Caco-2 (cell line): ENCODE measurements around the gene DNAJC10. TPM values are rescaled to one million over a fixed set of nuclear protein-coding genes. Genes with fewer than 3 reads are reported as not detected.
"Not testable (repeated sequence)": the region's sequence is repeated elsewhere in the genome, so short reads cannot be mapped to it uniquely, and the experiment has no call there.

Experiments used
- BruUV-seq: library from RNA; stranded (reverse); fragments of 400-500 nt; replicated peaks from 2 replicates; lab custom pipeline; 2021; lab: Mats Ljungman, UMichigan
- CTCF ChIA-PET: fragments of 300-600 bp; sonication (Branson Sonifier 250); formaldehyde crosslinking; loops from one replicate; lab custom pipeline; 2022; ENCODE audit warnings: antibody characterized with exemption; lab: Charles Lee
- POLR2A ChIA-PET: fragments of 300-600 bp; sonication (Branson Sonifier 250); formaldehyde crosslinking; loops from one replicate; lab custom pipeline; 2022; ENCODE audit warnings: antibody characterized with exemption; lab: Charles Lee
- DNase-seq, 2 experiments: peaks; one replicate each; pipeline versions ENCODE4 v3.0.0 to v3.0.0-alpha.2; 2020 to 2022
- H3K27me3 ChIP-seq: replicated peaks from 2 replicates; pipeline ENCODE4 v1.6.0; 2011; ENCODE audit warnings: low read length; ENCODE audit not compliant: control insufficient read depth, insufficient read depth
- H3K36me3 ChIP-seq: 2 replicates; pipeline ENCODE4 v1.5.1; 2011; ENCODE audit warnings: low read length; ENCODE audit not compliant: control insufficient read depth, insufficient read depth
- H3K4me1 ChIP-seq: fragments of 250-450 bp; sonication (Bioruptor Pico); 2 replicates; pipeline ENCODE4 v1.5.1; 2020; ENCODE audit warnings: mild to moderate bottlenecking
- H3K4me3 ChIP-seq: 2 replicates; pipeline ENCODE4 v1.5.1; 2011; ENCODE audit warnings: low read depth, mild to moderate bottlenecking, control low read depth, low read length
- H3K9me3 ChIP-seq: fragments of 250-450 bp; sonication (Bioruptor Pico); 2 replicates; pipeline ENCODE4 v1.5.1; 2020; ENCODE audit warnings: mild to moderate bottlenecking, moderate library complexity
- H3K27ac Mint-ChIP-seq: one replicate; pipeline ENCODE4 v1.8.0; 2022; ENCODE audit warnings: mixed read lengths; ENCODE audit not compliant: unreplicated experiment
- H3K27me3 Mint-ChIP-seq: one replicate; pipeline ENCODE4 v1.8.0; 2022; ENCODE audit warnings: mixed read lengths; ENCODE audit not compliant: insufficient read depth, unreplicated experiment
- H3K36me3 Mint-ChIP-seq: one replicate; pipeline ENCODE4 v1.8.0; 2022; ENCODE audit warnings: mild to moderate bottlenecking, mixed read lengths; ENCODE audit not compliant: insufficient read depth, unreplicated experiment
- H3K4me1 Mint-ChIP-seq: one replicate; pipeline ENCODE4 v1.8.0; 2022; ENCODE audit warnings: low read depth, mixed read lengths; ENCODE audit not compliant: unreplicated experiment
- H3K4me3 Mint-ChIP-seq: one replicate; pipeline ENCODE4 v1.8.0; 2022; ENCODE audit warnings: mild to moderate bottlenecking, moderate library complexity, mixed read lengths; ENCODE audit not compliant: unreplicated experiment
- H3K9me3 Mint-ChIP-seq: one replicate; pipeline ENCODE4 v1.8.0; 2022; ENCODE audit warnings: mixed read lengths; ENCODE audit not compliant: unreplicated experiment
- intact Hi-C: fragments of 100-400 bp; cut with micrococcal nuclease; formaldehyde crosslinking; loops from one replicate; pipeline ENCODE4 v1.10.0; 2022; ENCODE audit not compliant: unreplicated experiment
- total RNA-seq: library from RNA; stranded (reverse); gene quantifications from 2 replicates; pipeline ENCODE4 v1.2.3, GENCODE V29; 2022
- TF ChIP-seq, protein P1 (sequence below), 2 experiments: fragments of 200-600 bp in 1 of 2; IDR thresholded peaks; 1 replicate in 1 of 2; 2 replicates in 1 of 2; pipeline versions ENCODE4 v1.5.1 to v1.8.0; 2011 to 2022; ENCODE audit warnings: antibody characterized with exemption in 1 of 2, control low read depth in 1 of 2, inconsistent platforms in 1 of 2, low read depth in 1 of 2, low read length in 1 of 2, mild to moderate bottlenecking in 1 of 2, moderate library complexity in 1 of 2; ENCODE audit not compliant: insufficient read depth in 1 of 2, severe bottlenecking in 1 of 2, unreplicated experiment in 1 of 2

Gene DNAJC10
- total RNA-seq, 1 experiment from 2014 or later = 109 TPM

DNA sequence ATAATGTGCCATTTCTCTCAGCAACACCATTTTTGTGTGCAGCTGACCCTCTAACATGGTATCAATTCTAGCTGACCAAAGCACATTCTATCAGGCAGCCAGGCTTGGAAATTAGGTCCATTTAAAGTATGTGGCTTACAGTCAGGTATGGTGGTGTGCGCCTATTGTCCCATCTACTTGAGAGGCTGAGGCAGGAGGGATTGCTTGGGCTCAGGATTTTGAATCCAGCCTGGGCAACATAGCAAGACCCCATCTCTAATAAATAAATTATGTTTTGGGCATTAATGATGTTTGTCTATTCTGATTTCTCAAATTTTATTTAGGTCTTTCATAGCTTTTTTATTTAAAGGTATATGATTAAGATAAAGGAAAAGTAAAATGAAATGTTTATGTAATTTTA is 63.3 kb downstream of the DNAJC10 start:
- no peaks in the 10 kb centered on the region for H3K9me3 Mint-ChIP-seq
- POLR2A ChIA-PET = no interaction called here
- TF ChIP-seq, protein P1, sequence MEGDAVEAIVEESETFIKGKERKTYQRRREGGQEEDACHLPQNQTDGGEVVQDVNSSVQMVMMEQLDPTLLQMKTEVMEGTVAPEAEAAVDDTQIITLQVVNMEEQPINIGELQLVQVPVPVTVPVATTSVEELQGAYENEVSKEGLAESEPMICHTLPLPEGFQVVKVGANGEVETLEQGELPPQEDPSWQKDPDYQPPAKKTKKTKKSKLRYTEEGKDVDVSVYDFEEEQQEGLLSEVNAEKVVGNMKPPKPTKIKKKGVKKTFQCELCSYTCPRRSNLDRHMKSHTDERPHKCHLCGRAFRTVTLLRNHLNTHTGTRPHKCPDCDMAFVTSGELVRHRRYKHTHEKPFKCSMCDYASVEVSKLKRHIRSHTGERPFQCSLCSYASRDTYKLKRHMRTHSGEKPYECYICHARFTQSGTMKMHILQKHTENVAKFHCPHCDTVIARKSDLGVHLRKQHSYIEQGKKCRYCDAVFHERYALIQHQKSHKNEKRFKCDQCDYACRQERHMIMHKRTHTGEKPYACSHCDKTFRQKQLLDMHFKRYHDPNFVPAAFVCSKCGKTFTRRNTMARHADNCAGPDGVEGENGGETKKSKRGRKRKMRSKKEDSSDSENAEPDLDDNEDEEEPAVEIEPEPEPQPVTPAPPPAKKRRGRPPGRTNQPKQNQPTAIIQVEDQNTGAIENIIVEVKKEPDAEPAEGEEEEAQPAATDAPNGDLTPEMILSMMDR (IDR thresholded peaks at IDR 0.05; ENCODE audit: insufficient read depth in 1 of 2, low read depth in 1 of 2, low read length in 1 of 2, severe bottlenecking in 1 of 2, unreplicated experiment in 1 of 2) = no peak
- H3K27ac Mint-ChIP-seq = no peak overlapping the region
- Histone ChIP-seq H3K4me1 (no peaks in the 10 kb centered on the region), H3K36me3 (peaks cover 2% of the 10 kb centered on the region; the same call in 1 of the 2 replicates), H3K4me3 (no peak overlapping the region), H3K9me3 (no peaks in the 10 kb centered on the region), H3K27me3 (no peaks in the 10 kb centered on the region)
- no TSS peak for BruUV-seq
- peaks cover 18% of the 10 kb centered on the region for H3K36me3 Mint-ChIP-seq
- no peaks in the 10 kb centered on the region for H3K4me1 Mint-ChIP-seq
- CTCF ChIA-PET = no interaction called here
- intact Hi-C loops = no loop called here
- no peaks in the 10 kb centered on the region for H3K27me3 Mint-ChIP-seq
- DNase-seq = no peak
- H3K4me3 Mint-ChIP-seq = no peak overlapping the region

DNA sequence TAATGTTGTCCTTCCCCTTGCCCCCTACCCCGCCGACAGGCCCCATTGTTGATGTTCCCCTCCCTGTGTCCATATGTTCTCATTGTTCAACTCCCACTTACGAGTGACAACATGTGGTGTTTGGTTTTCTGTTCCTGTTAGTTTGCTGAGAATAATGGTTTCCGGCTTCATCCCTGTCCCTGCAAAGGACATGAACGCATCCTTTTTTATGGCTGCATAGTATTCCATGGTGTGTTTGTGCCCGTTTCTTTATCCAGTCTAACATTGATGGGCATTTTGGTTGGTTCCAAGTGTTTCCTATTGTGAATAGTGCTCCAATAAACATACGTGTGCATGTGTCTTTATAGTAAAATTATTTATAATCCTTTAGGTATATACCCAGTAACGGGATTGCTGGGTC is 65.0 kb downstream of the DNAJC10 start:
- H3K36me3 ChIP-seq, DNase-seq, H3K4me3 Mint-ChIP-seq, POLR2A ChIA-PET, H3K4me3 ChIP-seq, H3K4me1 Mint-ChIP-seq, H3K4me1 ChIP-seq, BruUV-seq, H3K9me3 Mint-ChIP-seq, H3K27ac Mint-ChIP-seq, CTCF ChIA-PET, H3K9me3 ChIP-seq, H3K27me3 ChIP-seq, H3K27me3 Mint-ChIP-seq: not testable (repeated sequence)
- peaks cover 18% of the 10 kb centered on the region for H3K36me3 Mint-ChIP-seq
- intact Hi-C loops = loop anchor here (5.0 kb wide), 1 partner anchor 141 kb away; no protein-coding TSS in a partner anchor

DNA sequence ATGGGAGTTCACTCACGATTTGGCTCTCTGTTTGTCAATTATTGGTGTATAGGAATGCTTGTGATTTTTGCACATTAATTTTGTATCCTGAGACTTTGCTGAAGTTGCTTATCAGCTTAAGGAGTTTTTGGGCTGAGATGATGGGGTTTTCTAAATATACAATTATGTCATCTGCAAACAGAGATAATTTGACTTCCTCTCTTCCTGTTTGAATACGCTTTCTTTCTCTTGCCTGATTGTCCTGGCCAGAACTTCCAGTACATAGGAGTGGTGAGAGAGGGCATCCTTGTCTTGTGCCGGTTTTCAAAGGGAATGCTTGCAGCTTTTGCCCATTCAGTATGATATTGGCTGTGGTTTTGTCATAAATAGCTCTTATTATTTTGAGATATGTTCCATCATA is 66.6 kb downstream of the DNAJC10 start:
- peaks cover 18% of the 10 kb centered on the region for H3K36me3 Mint-ChIP-seq
- H3K4me3 ChIP-seq, DNase-seq, H3K4me1 ChIP-seq, H3K27ac Mint-ChIP-seq, H3K9me3 ChIP-seq, H3K4me3 Mint-ChIP-seq, H3K36me3 ChIP-seq, H3K4me1 Mint-ChIP-seq, H3K27me3 ChIP-seq, POLR2A ChIA-PET, BruUV-seq, H3K9me3 Mint-ChIP-seq, H3K27me3 Mint-ChIP-seq: not testable (repeated sequence)
- intact Hi-C loops = loop anchor here (5.0 kb wide), 1 partner anchor 140 kb away; no protein-coding TSS in a partner anchor
- CTCF ChIA-PET = interaction anchor here (0.6 kb wide), 1 partner anchor 116 kb away, joined by 8 read pairs; no protein-coding TSS in a partner anchor

DNA sequence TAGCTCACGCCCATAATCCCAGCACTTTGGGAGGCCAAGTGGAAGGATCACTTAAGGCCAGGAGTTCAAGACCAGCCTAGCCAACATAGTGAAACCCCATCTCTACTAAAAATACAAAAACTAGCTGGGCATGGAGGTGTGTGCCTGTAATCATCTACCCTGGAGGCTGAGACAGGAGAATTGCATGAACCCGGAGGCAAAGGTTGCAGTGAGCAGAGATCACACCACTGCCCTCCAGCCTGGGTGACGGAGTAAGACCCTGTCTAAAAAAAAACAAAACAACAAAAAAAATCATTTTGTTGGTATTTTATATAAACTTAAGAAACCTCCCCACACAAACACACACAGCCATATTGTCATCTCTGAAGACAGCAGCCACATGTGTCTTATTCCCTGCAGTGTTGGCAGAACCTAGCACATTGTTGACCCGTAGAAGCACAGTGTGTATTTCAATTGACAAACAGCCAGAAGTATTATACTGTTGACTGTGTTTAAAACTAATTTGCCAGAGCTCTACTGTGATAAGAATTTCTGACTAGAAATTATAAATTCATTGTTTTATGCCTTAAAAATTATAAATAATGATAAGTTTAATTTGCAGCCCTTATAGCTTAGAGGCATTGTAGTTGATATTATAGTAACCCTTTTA is 68.1 kb downstream of the DNAJC10 start:
- no peak for DNase-seq
- Mint-ChIP-seq H3K36me3 (peaks cover 18% of the 10 kb centered on the region), H3K4me1 (no peaks in the 10 kb centered on the region), H3K9me3 (no peaks in the 10 kb centered on the region), H3K4me3 (no peak overlapping the region), H3K27me3 (no peaks in the 10 kb centered on the region), H3K27ac (no peak overlapping the region)
- intact Hi-C loops = loop anchor here (1.0 to 5.0 kb wide), 4 partner anchors 86 to 310 kb away; no protein-coding TSS in a partner anchor
- POLR2A ChIA-PET = no interaction called here
- CTCF ChIA-PET = no interaction called here
- Histone ChIP-seq H3K4me3 (no peak overlapping the region), H3K27me3 (no peaks in the 10 kb centered on the region), H3K36me3 (no peaks in the 10 kb centered on the region), H3K4me1 (no peaks in the 10 kb centered on the region), H3K9me3 (no peaks in the 10 kb centered on the region)
- no TSS peak for BruUV-seq
- TF ChIP-seq, protein P1 (IDR thresholded peaks at IDR 0.05; ENCODE audit: insufficient read depth in 1 of 2, low read depth in 1 of 2, low read length in 1 of 2, severe bottlenecking in 1 of 2, unreplicated experiment in 1 of 2) = no peak
